Neuronal stem cell (in vitro differentiated cells): ENCODE results near the gene CHD5.
"Not testable (repeated sequence)": the region's sequence is repeated elsewhere in the genome, so short reads cannot be mapped to it uniquely, and the experiment has no call there.

Source experiments
- DNase-seq: peaks from one replicate; pipeline ENCODE4 v3.0.0-alpha.2; 2013; ENCODE audit warnings: low spot score
- H2AFZ ChIP-seq: one replicate; pipeline ENCODE4 v1.6.1; 2013; ENCODE audit warnings: mild to moderate bottlenecking, low read length, inconsistent platforms
- H2AK5ac ChIP-seq: 2 replicates; pipeline ENCODE4 v1.6.1; 2013; ENCODE audit warnings: low read depth, mild to moderate bottlenecking, inconsistent platforms, low read length, moderate library complexity, mixed read lengths
- H2BK120ac ChIP-seq: 2 replicates; pipeline ENCODE4 v1.6.1; 2013; ENCODE audit warnings: low read depth, mild to moderate bottlenecking, inconsistent platforms, low read length, moderate library complexity, mixed read lengths
- H2BK12ac ChIP-seq: one replicate; pipeline ENCODE4 v1.6.1; 2013; ENCODE audit warnings: low read length, inconsistent platforms
- H2BK15ac ChIP-seq: 2 replicates; pipeline ENCODE4 v1.6.1; 2013; ENCODE audit warnings: mild to moderate bottlenecking, low read length, inconsistent platforms, mixed read lengths
- H2BK5ac ChIP-seq: one replicate; pipeline ENCODE4 v1.6.1; 2013; ENCODE audit warnings: inconsistent platforms, mild to moderate bottlenecking, low read length, moderate library complexity
- H3K14ac ChIP-seq: one replicate; pipeline ENCODE4 v1.6.1; 2013; ENCODE audit warnings: low read length, inconsistent platforms
- H3K18ac ChIP-seq: 2 replicates; pipeline ENCODE4 v1.6.1; 2013; ENCODE audit warnings: low read length, inconsistent platforms
- H3K23ac ChIP-seq: 2 replicates; pipeline ENCODE4 v1.6.1; 2013; ENCODE audit warnings: low read depth, mild to moderate bottlenecking, mixed read lengths, low read length, inconsistent platforms; ENCODE audit not compliant: poor library complexity
- H3K27ac ChIP-seq: replicated peaks from 3 replicates; pipeline ENCODE4 v1.5.1; 2013; ENCODE audit warnings: low read length, inconsistent platforms
- H3K27me3 ChIP-seq, 3 experiments: 2 replicates each; pipeline ENCODE4 v1.6.1; 2013; ENCODE audit warnings: low read length in 3 of 3, mild to moderate bottlenecking in 2 of 3, inconsistent platforms in 1 of 3, low read depth in 1 of 3, mixed read lengths in 1 of 3, moderate library complexity in 1 of 3; ENCODE audit not compliant: control insufficient read depth in 3 of 3, insufficient read depth in 3 of 3
- H3K36me3 ChIP-seq, 2 donors: replicated peaks in 1 of 2; 2 replicates each; pipeline ENCODE4 v1.6.1; 2013; ENCODE audit warnings: low read length in 2 of 2; ENCODE audit not compliant: control insufficient read depth in 2 of 2, insufficient read depth in 2 of 2
- H3K4ac ChIP-seq: 2 replicates; pipeline ENCODE4 v1.6.1; 2013; ENCODE audit warnings: inconsistent platforms, mild to moderate bottlenecking, low read length, moderate library complexity
- H3K4me1 ChIP-seq, 2 donors: 1 replicate in 1 of 2; 2 replicates in 1 of 2; pipeline ENCODE4 v1.6.1; 2013; ENCODE audit warnings: low read length in 2 of 2, low read depth in 1 of 2; ENCODE audit not compliant: control insufficient read depth in 2 of 2, insufficient read depth in 1 of 2
- H3K4me2 ChIP-seq: one replicate; pipeline ENCODE4 v1.6.1; 2013; ENCODE audit warnings: mild to moderate bottlenecking, low read length, inconsistent platforms; ENCODE audit not compliant: insufficient read depth, poor library complexity, severe bottlenecking
- H3K4me3 ChIP-seq, 2 donors: 2 replicates each; pipeline ENCODE4 v1.5.1; 2013; ENCODE audit warnings: low read length in 2 of 2, mild to moderate bottlenecking in 2 of 2, inconsistent platforms in 1 of 2, moderate library complexity in 1 of 2
- H3K79me1 ChIP-seq: one replicate; pipeline ENCODE4 v1.6.1; 2013; ENCODE audit warnings: low read depth, mild to moderate bottlenecking, inconsistent platforms, low read length, moderate library complexity
- H3K9ac ChIP-seq: one replicate; pipeline ENCODE4 v1.6.1; 2013; ENCODE audit warnings: mild to moderate bottlenecking, low read depth, low read length, inconsistent platforms; ENCODE audit not compliant: poor library complexity
- H3K9me3 ChIP-seq, 2 donors: replicated peaks in 1 of 2; 2 replicates each; pipeline versions ENCODE3 to v1.6.1; 2013; ENCODE audit warnings: low read length in 2 of 2, mild to moderate bottlenecking in 2 of 2, inconsistent platforms in 1 of 2, low read depth in 1 of 2, mixed read lengths in 1 of 2, moderate library complexity in 1 of 2; ENCODE audit not compliant: control insufficient read depth in 2 of 2, insufficient read depth in 1 of 2
- H4K8ac ChIP-seq: one replicate; pipeline ENCODE4 v1.6.1; 2013; ENCODE audit warnings: low read depth, mild to moderate bottlenecking, inconsistent platforms, low read length, moderate library complexity
- H4K91ac ChIP-seq: one replicate; pipeline ENCODE4 v1.6.1; 2013; ENCODE audit warnings: low read length, low read depth, mild to moderate bottlenecking, inconsistent platforms; ENCODE audit not compliant: poor library complexity
- WGBS, 2 donors: extraction: QIAGEN DNeasy Blood & Tissue Kit; methylation state at CpG; one replicate each; pipeline ENCODE4 v1.1.7; 2013; ENCODE audit warnings: missing lambda C conversion rate in 2 of 2, mixed read lengths in 1 of 2; ENCODE audit not compliant: insufficient read length in 2 of 2, insufficient replicate concordance in 1 of 2; ENCODE audit errors: extremely low coverage in 2 of 2; 5-methylcytosine and 5-hydroxymethylcytosine counted together

CHD5 gene

GRCh38 chr1:6222636-6223035 is 42.5 kb upstream of the CHD5 start:
- Histone ChIP-seq H3K23ac (no peak overlapping the region), H2BK120ac (no peak overlapping the region), H3K4me3 (no peak overlapping the region), H2BK15ac (no peak overlapping the region), H2BK12ac (no peak overlapping the region), H2AK5ac (no peak overlapping the region), H3K9ac (no peak overlapping the region), H4K91ac (no peak overlapping the region), H3K79me1 (no peaks in the 10 kb centered on the region), H2AFZ (no peak overlapping the region), H3K4me1 (peaks cover 0 to 3% of the 10 kb centered on the region in 2 donors), H2BK5ac (no peak overlapping the region), H3K27me3 (no peaks in the 10 kb centered on the region), H3K27ac (no peak overlapping the region), H3K9me3 (no peaks in the 10 kb centered on the region), H3K14ac (no peak overlapping the region), H4K8ac (no peak overlapping the region), H3K4me2 (no peak overlapping the region), H3K18ac (no peak overlapping the region), H3K4ac (no peak overlapping the region), H3K36me3 (peaks cover 33 to 74% of the 10 kb centered on the region in 2 donors)
- no peak for DNase-seq
- WGBS, 2 donors = no CpG with 5 or more reads among the region's 6 CpGs

GRCh38 chr1:6221210-6221784 is 41.2 kb upstream of the CHD5 start:
- Histone ChIP-seq H2BK15ac (no peak overlapping the region), H2AK5ac (no peak overlapping the region), H3K23ac (no peak overlapping the region), H2BK12ac (no peak overlapping the region), H3K18ac (no peak overlapping the region), H2BK5ac (no peak overlapping the region), H3K9ac (no peak overlapping the region), H4K8ac (no peak overlapping the region), H3K4me1 (peaks cover 0 to 3% of the 10 kb centered on the region in 2 donors), H4K91ac (no peak overlapping the region), H3K27ac (no peak overlapping the region), H3K79me1 (no peaks in the 10 kb centered on the region), H3K36me3 (peaks cover 27 to 61% of the 10 kb centered on the region in 2 donors), H2BK120ac (no peak overlapping the region), H3K14ac (no peak overlapping the region), H3K4me3 (no peak overlapping the region), H3K9me3 (no peaks in the 10 kb centered on the region), H2AFZ (no peak overlapping the region), H3K4ac (no peak overlapping the region), H3K27me3 (no peaks in the 10 kb centered on the region), H3K4me2 (no peak overlapping the region)
- no peak for DNase-seq
- no CpG with 5 or more reads among the region's 12 CpGs for WGBS, 2 donors

GRCh38 chr1:6220236-6220635 is 40.1 kb upstream of the CHD5 start:
- Histone ChIP-seq H3K9ac (peak overlapping the region; percentile 2), H2BK12ac (no peak overlapping the region), H3K27ac (no peak overlapping the region), H3K23ac (no peak overlapping the region), H2BK5ac (no peak overlapping the region), H3K9me3 (no peaks in the 10 kb centered on the region), H2BK120ac (no peak overlapping the region), H3K27me3 (no peaks in the 10 kb centered on the region), H3K4ac (no peak overlapping the region), H3K14ac (no peak overlapping the region), H3K4me1 (peaks cover 0 to 3% of the 10 kb centered on the region in 2 donors), H4K91ac (no peak overlapping the region), H2BK15ac (no peak overlapping the region), H4K8ac (no peak overlapping the region), H3K4me3 (no peak overlapping the region), H2AFZ (no peak overlapping the region), H3K79me1 (no peaks in the 10 kb centered on the region), H3K36me3 (peaks cover 21 to 51% of the 10 kb centered on the region in 2 donors), H3K4me2 (no peak overlapping the region), H2AK5ac (no peak overlapping the region), H3K18ac (no peak overlapping the region)
- no peak for DNase-seq
- WGBS, 2 donors = no CpG with 5 or more reads among the region's 8 CpGs

GRCh38 chr1:6219641-6220040 is 39.5 kb upstream of the CHD5 start:
- not testable (repeated sequence) for H3K4me3 ChIP-seq, H2BK12ac ChIP-seq, DNase-seq, H3K27ac ChIP-seq, H2AK5ac ChIP-seq, H3K4ac ChIP-seq, H3K79me1 ChIP-seq, H3K27me3 ChIP-seq, H3K9me3 ChIP-seq, H3K18ac ChIP-seq, H3K4me1 ChIP-seq, H2BK5ac ChIP-seq, H3K9ac ChIP-seq, H3K14ac ChIP-seq, H2AFZ ChIP-seq, H4K8ac ChIP-seq, H3K23ac ChIP-seq, H3K4me2 ChIP-seq, H2BK120ac ChIP-seq, H2BK15ac ChIP-seq, H4K91ac ChIP-seq
- H3K36me3 ChIP-seq = peaks cover 18 to 45% of the 10 kb centered on the region in 2 donors
- WGBS, 2 donors = no CpG with 5 or more reads among the region's 11 CpGs
